BE2C (cell line): Measurements from ENCODE around the gene HS2ST1.
A peak's percentile ranks its signal among the peaks of the same experiment; 100 is the strongest.
"Not testable (repeated sequence)": the region's sequence is repeated elsewhere in the genome, so short reads cannot be mapped to it uniquely, and the experiment has no call there.

Experiments
- DNase-seq: peaks from one replicate; pipeline ENCODE4 v3.0.0-alpha.2; 2020
- H3K27me3 ChIP-seq: fragments of 250-450 bp; sonication (Bioruptor Pico); 2 replicates; pipeline ENCODE4 v1.5.1; 2020; ENCODE audit warnings: mild to moderate bottlenecking
- H3K36me3 ChIP-seq: fragments of 250-450 bp; sonication (Bioruptor Pico); 2 replicates; pipeline ENCODE4 v1.5.1; 2020; ENCODE audit warnings: mild to moderate bottlenecking
- H3K4me1 ChIP-seq: fragments of 250-450 bp; sonication (Bioruptor Pico); 2 replicates; pipeline ENCODE4 v1.5.1; 2020
- H3K4me3 ChIP-seq: 2 replicates; pipeline ENCODE4 v1.5.1; 2011; ENCODE audit warnings: low read depth, low read length
- H3K9me3 ChIP-seq: fragments of 250-450 bp; sonication (Bioruptor Pico); 2 replicates; pipeline ENCODE4 v1.5.1; 2020
- TF ChIP-seq, protein P1 (sequence below): IDR thresholded peaks from 2 replicates; pipeline ENCODE4 v1.5.1; 2012; ENCODE audit warnings: mild to moderate bottlenecking, low read depth, low read length

The HS2ST1 gene

DNA sequence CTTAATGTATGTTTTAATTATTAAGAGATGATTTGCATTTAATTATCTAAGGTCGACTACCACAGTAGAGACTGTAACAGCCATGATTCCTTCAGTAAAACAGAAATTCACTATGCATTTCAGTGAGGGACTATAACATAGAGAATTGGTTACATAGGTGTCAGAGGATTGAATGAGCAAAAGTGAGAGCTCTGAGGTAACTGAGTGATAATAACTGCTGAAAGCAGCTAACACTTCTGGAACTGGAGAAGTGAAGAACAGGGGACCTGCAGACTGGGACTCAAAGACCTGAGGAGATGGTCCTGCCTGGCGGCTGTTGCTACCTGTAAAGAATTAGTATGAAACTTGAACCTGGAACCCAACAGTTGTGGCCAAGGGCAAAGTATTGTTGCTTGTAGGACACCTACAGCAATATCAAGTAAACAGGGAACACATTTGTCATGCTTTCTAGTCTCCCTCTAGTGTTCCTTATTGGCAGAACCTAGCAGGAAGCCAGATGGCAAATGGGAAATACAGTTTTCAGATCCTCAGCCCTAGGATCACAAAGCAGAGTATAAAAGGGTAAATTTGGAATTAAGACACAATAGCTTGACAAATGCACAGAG lies 110.6 kb downstream of the HS2ST1 start:
- H3K27me3 ChIP-seq = no peaks in the 10 kb centered on the region
- no peaks in the 10 kb centered on the region for H3K36me3 ChIP-seq
- H3K4me3 ChIP-seq = no peak overlapping the region
- TF ChIP-seq, protein P1, sequence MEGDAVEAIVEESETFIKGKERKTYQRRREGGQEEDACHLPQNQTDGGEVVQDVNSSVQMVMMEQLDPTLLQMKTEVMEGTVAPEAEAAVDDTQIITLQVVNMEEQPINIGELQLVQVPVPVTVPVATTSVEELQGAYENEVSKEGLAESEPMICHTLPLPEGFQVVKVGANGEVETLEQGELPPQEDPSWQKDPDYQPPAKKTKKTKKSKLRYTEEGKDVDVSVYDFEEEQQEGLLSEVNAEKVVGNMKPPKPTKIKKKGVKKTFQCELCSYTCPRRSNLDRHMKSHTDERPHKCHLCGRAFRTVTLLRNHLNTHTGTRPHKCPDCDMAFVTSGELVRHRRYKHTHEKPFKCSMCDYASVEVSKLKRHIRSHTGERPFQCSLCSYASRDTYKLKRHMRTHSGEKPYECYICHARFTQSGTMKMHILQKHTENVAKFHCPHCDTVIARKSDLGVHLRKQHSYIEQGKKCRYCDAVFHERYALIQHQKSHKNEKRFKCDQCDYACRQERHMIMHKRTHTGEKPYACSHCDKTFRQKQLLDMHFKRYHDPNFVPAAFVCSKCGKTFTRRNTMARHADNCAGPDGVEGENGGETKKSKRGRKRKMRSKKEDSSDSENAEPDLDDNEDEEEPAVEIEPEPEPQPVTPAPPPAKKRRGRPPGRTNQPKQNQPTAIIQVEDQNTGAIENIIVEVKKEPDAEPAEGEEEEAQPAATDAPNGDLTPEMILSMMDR = peak; percentile 64
- no peak for DNase-seq
- H3K9me3 ChIP-seq = no peaks in the 10 kb centered on the region
- H3K4me1 ChIP-seq = no peaks in the 10 kb centered on the region

DNA sequence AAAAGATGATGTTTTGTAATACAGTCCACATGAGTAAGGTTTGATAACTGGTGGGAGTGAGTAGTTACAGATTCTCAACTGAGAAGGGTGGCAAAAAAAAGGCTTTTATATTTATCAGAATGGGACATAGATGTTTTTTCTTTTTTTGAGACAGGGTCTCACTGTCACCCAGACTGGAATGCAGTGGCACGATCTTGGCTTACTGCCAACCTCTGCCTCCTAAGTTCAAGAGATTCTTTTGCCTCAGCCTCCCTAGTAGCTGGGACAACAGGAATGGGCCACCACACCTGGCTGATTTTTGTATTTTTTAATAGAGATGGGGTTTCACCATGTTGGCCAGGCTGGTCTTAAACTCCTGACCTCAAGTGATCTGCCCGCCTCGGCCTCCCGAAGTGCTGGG lies 113.1 kb downstream of the HS2ST1 start:
- H3K4me1 ChIP-seq, H3K4me3 ChIP-seq, H3K9me3 ChIP-seq, H3K27me3 ChIP-seq, H3K36me3 ChIP-seq: not testable (repeated sequence)
- peak; percentile 5 for DNase-seq

DNA sequence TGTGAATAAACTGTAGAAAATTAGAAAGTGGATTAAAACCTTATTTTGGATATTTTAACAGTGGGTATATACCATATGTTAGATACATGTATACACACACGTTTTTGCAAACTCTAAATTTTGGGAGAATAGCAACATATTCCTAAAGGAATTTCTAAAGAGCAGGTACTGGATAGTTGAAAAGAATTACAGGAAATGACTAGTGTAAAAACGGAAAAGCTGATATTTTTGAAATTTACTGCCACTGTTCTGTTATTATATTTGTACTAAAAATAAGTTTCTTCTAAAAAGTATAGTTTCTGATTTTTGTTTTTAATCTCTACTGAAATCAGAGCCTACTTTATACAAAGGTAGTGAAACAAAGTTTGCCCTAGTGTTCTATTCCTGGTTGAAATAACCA lies 114.1 kb downstream of the HS2ST1 start:
- Histone ChIP-seq H3K9me3 (no peaks in the 10 kb centered on the region), H3K4me1 (no peaks in the 10 kb centered on the region), H3K36me3 (no peaks in the 10 kb centered on the region), H3K4me3 (no peak overlapping the region), H3K27me3 (no peaks in the 10 kb centered on the region)
- TF ChIP-seq, protein P1 = no peak
- no peak for DNase-seq

DNA sequence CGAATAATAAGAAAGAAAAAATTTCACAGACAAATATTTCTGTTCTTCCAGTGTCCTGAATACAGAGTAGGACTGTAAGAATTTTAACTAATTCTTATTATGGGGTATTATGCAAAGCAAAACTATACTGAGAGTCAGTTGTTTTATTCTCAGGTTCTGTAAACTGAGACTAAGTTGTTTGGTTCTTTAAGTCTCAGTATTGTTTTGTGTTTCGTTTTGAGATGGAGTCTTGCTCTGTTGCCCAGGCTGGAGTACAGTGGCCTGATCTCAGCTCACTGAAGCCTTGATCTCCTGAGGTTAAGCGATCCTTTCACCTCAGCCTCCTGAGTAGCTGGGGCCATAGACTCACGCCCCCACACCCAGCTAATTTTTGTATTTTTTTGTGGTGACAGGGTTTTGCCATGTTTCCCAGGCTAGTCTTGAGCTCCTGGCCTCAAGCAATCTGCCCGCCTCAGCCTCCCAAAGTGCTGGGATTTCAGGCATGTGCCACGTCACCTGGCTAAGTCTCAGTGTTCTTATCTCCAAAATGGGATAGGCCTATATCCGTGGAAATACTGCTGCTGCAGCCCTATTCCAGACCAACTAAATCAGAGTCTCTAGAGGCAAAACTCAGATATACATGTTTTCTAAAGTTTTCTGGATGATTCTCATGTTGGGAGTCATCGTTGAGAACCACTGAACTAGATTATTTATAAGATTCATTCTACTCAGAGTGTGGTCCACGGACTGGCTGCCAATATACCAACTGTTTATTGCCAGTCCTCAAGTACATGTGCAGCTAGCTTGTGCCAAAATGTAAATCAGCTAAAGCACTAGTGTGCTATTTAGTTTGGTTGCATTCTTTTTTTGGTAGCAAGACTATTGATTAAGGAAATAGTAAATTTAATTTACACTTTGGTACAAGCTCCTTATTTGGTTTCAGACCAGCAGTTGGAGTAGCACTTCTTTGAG lies 116.6 kb downstream of the HS2ST1 start:
- Histone ChIP-seq H3K9me3 (no peaks in the 10 kb centered on the region), H3K27me3 (no peaks in the 10 kb centered on the region), H3K4me1 (no peaks in the 10 kb centered on the region), H3K36me3 (no peaks in the 10 kb centered on the region), H3K4me3 (no peak overlapping the region)
- TF ChIP-seq, protein P1 = no peak
- DNase-seq = no peak

DNA sequence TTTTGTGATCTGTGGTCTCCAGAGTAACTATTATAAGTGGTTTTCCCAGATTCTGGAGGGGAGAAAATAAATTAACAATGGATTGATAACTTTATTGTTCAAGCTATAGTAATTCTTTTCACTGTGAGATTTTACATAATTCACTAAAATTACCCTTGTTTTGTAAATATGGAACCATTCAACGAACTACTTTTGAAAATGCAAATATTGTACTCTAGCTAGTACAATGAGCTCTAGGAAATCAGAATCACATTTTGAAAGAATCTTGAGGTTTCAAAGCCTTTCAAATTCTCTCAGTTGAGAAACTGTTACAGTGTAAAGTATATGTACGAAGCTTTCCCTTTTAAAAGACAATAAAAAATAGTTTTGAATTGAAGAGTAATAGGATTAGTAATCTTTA lies 119.9 kb downstream of the HS2ST1 start:
- DNase-seq = no peak
- TF ChIP-seq, protein P1 = no peak

DNA sequence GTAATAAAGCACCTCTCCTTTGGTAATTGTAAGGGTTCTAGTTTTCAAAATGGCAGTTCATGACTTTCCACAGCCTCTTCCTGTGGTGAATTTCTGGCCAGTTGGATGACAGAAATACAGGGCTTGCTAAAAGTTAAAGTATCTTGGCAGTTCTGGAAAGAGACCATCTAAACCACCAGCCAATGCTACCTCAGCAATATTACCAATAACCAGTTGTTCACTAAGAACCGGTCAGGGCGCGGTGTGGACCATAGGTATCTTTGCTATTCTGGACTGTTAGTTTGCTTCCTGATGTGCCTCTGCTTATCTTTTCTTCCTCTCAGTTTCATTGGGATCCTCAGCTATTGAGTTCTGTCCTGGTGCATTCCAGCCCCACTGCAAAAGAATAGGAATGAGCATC lies 124.7 kb downstream of the HS2ST1 start:
- H3K4me3 ChIP-seq = no peak overlapping the region
- TF ChIP-seq, protein P1 = no peak
- H3K36me3 ChIP-seq = no peaks in the 10 kb centered on the region
- no peak for DNase-seq
- no peaks in the 10 kb centered on the region for H3K9me3 ChIP-seq
- no peaks in the 10 kb centered on the region for H3K4me1 ChIP-seq
- H3K27me3 ChIP-seq = no peaks in the 10 kb centered on the region

More for the DNA sequence above, 119.9 kb downstream of the HS2ST1 start:
- H3K4me1 ChIP-seq = no peaks in the 10 kb centered on the region
- no peak overlapping the region for H3K4me3 ChIP-seq
- H3K9me3 ChIP-seq = no peaks in the 10 kb centered on the region
- no peaks in the 10 kb centered on the region for H3K27me3 ChIP-seq
- H3K36me3 ChIP-seq = no peaks in the 10 kb centered on the region
